MM.1S (cell line): Measurements from ENCODE around the gene RIC8A.

Experiments
- DNase-seq: peaks from one replicate; pipeline ENCODE4 v3.0.0-alpha.2; 2015
- H2AFZ ChIP-seq: fragments of 300-600 bp; sonication (generic); 2 replicates; pipeline ENCODE4 v1.6.0; 2016; ENCODE audit warnings: antibody characterized with exemption, low read length
- H3F3A ChIP-seq: fragments of 300-600 bp; sonication (generic); 2 replicates; pipeline ENCODE4 v1.6.1; 2016; ENCODE audit warnings: mild to moderate bottlenecking, antibody characterized with exemption, low read length, moderate library complexity, mixed read lengths; ENCODE audit not compliant: insufficient read depth
- H3K27ac ChIP-seq: fragments of 300-600 bp; sonication (generic); 2 replicates; pipeline ENCODE4 v1.5.1; 2016; ENCODE audit warnings: mild to moderate bottlenecking, low read length
- H3K27me3 ChIP-seq: fragments of 300-600 bp; sonication (generic); replicated peaks from 2 replicates; pipeline ENCODE4 v1.6.0; 2016; ENCODE audit warnings: low read length; ENCODE audit not compliant: insufficient read depth
- H3K36me3 ChIP-seq: fragments of 300-600 bp; sonication (generic); replicated peaks from 2 replicates; pipeline ENCODE4 v1.6.1; 2016; ENCODE audit warnings: mild to moderate bottlenecking, low read length, mixed read lengths; ENCODE audit not compliant: insufficient read depth
- H3K4me1 ChIP-seq: fragments of 300-600 bp; sonication (generic); 2 replicates; pipeline ENCODE4 v1.6.1; 2016; ENCODE audit warnings: low read length, mixed read lengths
- H3K4me2 ChIP-seq: fragments of 300-600 bp; sonication (generic); 2 replicates; pipeline ENCODE4 v1.6.0; 2016; ENCODE audit warnings: low read depth, low read length
- H3K4me3 ChIP-seq: fragments of 300-600 bp; sonication (generic); 2 replicates; pipeline ENCODE4 v1.5.1; 2016; ENCODE audit warnings: low read length, mixed read lengths
- H3K79me2 ChIP-seq: fragments of 300-600 bp; sonication (generic); 2 replicates; pipeline ENCODE4 v1.6.1; 2016; ENCODE audit warnings: mixed run types, low read length, mixed read lengths
- H3K9ac ChIP-seq: fragments of 300-600 bp; sonication (generic); 2 replicates; pipeline ENCODE4 v1.6.1; 2016; ENCODE audit warnings: low read length, mixed read lengths
- H3K9me2 ChIP-seq: fragments of 300-600 bp; sonication (generic); replicated peaks from 2 replicates; pipeline ENCODE4 v1.6.1; 2016; ENCODE audit warnings: mild to moderate bottlenecking, low read length, mixed read lengths; ENCODE audit not compliant: insufficient read depth
- H3K9me3 ChIP-seq: fragments of 300-600 bp; sonication (generic); replicated peaks from 2 replicates; pipeline ENCODE4 v1.6.1; 2016; ENCODE audit warnings: mild to moderate bottlenecking, low read length, mixed read lengths; ENCODE audit not compliant: insufficient read depth
- H4K20me1 ChIP-seq: fragments of 300-600 bp; sonication (generic); 2 replicates; pipeline ENCODE4 v1.6.1; 2016; ENCODE audit warnings: mild to moderate bottlenecking, low read length, moderate library complexity, mixed read lengths; ENCODE audit not compliant: insufficient read depth
- CTCF ChIP-seq: fragments of 300-600 bp; sonication (generic); IDR thresholded peaks from 2 replicates; pipeline ENCODE4 v1.5.1; 2016; ENCODE audit warnings: antibody characterized with exemption, low read length, mixed read lengths
- EZH2 ChIP-seq: fragments of 300-600 bp; sonication (generic); optimal IDR thresholded peaks from 2 replicates; pipeline ENCODE3; 2017; ENCODE audit warnings: low read depth, mild to moderate bottlenecking, antibody characterized with exemption, low read length, mixed read lengths
- EZH2phosphoT487 ChIP-seq: fragments of 300-600 bp; sonication (generic); IDR thresholded peaks from 2 replicates; pipeline ENCODE4 v1.6.1; 2018; ENCODE audit warnings: antibody characterized with exemption, low read length

Gene RIC8A

GRCh38 chr11:209275-210121, 2.0 kb downstream of the RIC8A start:
- no peak for TF ChIP-seq EZH2phosphoT487
- no peak for TF ChIP-seq EZH2
- no peak for TF ChIP-seq CTCF
- H2AFZ ChIP-seq, result 0 out of 2 replicates have a peak overlapping the region, but pooled peaks have one; percentile 20
- peaks cover 16% of the 10 kb centered on the region for H3K4me1 ChIP-seq
- peaks cover 18% of the 10 kb centered on the region for H3K36me3 ChIP-seq
- H3K4me2 ChIP-seq, result peak overlapping the region; percentile 97
- no peaks in the 10 kb centered on the region for H3K27me3 ChIP-seq
- H3K9me3 ChIP-seq, result no peaks in the 10 kb centered on the region
- peaks cover 10% of the 10 kb centered on the region for H3F3A ChIP-seq
- peaks cover 61% of the 10 kb centered on the region for H3K79me2 ChIP-seq
- DNase-seq, result no peak
- H4K20me1 ChIP-seq, result no peaks in the 10 kb centered on the region
- peak overlapping the region; percentile 97 for H3K4me3 ChIP-seq
- no peaks in the 10 kb centered on the region for H3K9me2 ChIP-seq
- no peak overlapping the region for H3K27ac ChIP-seq
- peak overlapping the region; percentile 98 for H3K9ac ChIP-seq

- Histone ChIP-seq H3K9me3 (no peaks in the 10 kb centered on the region), H3F3A (peaks cover 10% of the 10 kb centered on the region), H3K9me2 (no peaks in the 10 kb centered on the region), H3K79me2 (peaks cover 53% of the 10 kb centered on the region), H3K4me2 (peak overlapping the region; percentile 97; the same call in 1 of the 2 replicates), H3K27ac (no peak overlapping the region), H3K4me3 (no peak overlapping the region), H3K27me3 (no peaks in the 10 kb centered on the region), H3K36me3 (peaks cover 19% of the 10 kb centered on the region), H2AFZ (no peak overlapping the region), H3K4me1 (peaks cover 16% of the 10 kb centered on the region), H3K9ac (peak overlapping the region; percentile 3; the same call in 1 of the 2 replicates), H4K20me1 (no peaks in the 10 kb centered on the region)
- no peak for DNase-seq
- TF ChIP-seq CTCF (no peak), EZH2 (no peak), EZH2phosphoT487 (no peak)
Measured at GRCh38 chr11:210122-210802, 2.8 kb downstream of the RIC8A start.

GRCh38 chr11:210803-211180, 3.3 kb downstream of the RIC8A start:
- H3K36me3 ChIP-seq, result peaks cover 19% of the 10 kb centered on the region; the same call in 1 of the 2 replicates
- H3K9ac ChIP-seq, result no peak overlapping the region
- H3F3A ChIP-seq, result peaks cover 10% of the 10 kb centered on the region
- TF ChIP-seq EZH2phosphoT487 (no peak), EZH2 (no peak), CTCF (no peak)
- no peaks in the 10 kb centered on the region for H3K9me2 ChIP-seq
- no peak overlapping the region for H3K27ac ChIP-seq
- H3K79me2 ChIP-seq, result peaks cover 48% of the 10 kb centered on the region
- H3K4me2 ChIP-seq, result no peak overlapping the region
- DNase-seq, result no peak
- H3K27me3 ChIP-seq, result no peaks in the 10 kb centered on the region
- peaks cover 16% of the 10 kb centered on the region for H3K4me1 ChIP-seq
- no peak overlapping the region for H3K4me3 ChIP-seq
- no peaks in the 10 kb centered on the region for H3K9me3 ChIP-seq
- H4K20me1 ChIP-seq, result no peaks in the 10 kb centered on the region
- no peak overlapping the region for H2AFZ ChIP-seq
